Measurements from ENCODE around the gene JAZF1.

GRCh38 chr7:27958933-27959548 lies 221.6 kb downstream of the JAZF1 start:
- TF ChIP-seq CTCF (IDR thresholded peaks at IDR 0.05) (no peak), EP300 (IDR thresholded peaks at IDR 0.05) (no peak), POLR2A (IDR thresholded peaks at IDR 0.05; ENCODE audit: low read depth) (no peak), POLR2AphosphoS5 (IDR thresholded peaks at IDR 0.05) (no peak)
